Spinal cord (tissue), 10 donors: ENCODE results near the gene TMEM63A. TPM values are rescaled to one million over a fixed set of nuclear protein-coding genes. Genes with fewer than 3 reads are reported as not detected.
"Not testable (repeated sequence)": the region's sequence is repeated elsewhere in the genome, so short reads cannot be mapped to it uniquely, and the experiment has no call there.

Experiments
- DNase-seq, 6 donors: peaks; one replicate each; pipeline versions ENCODE4 v3.0.0 to v3.0.0-alpha.2; 2013 to 2015; ENCODE audit warnings: low spot score in 6 of 6, low read depth in 4 of 6
- H3K27ac ChIP-seq: one replicate; pipeline ENCODE4 v1.5.1; 2013; ENCODE audit warnings: low read depth, low read length, control low read depth
- H3K27me3 ChIP-seq: one replicate; pipeline ENCODE4 v1.6.1; 2013; ENCODE audit warnings: low read length; ENCODE audit not compliant: control insufficient read depth, insufficient read depth
- H3K36me3 ChIP-seq: one replicate; pipeline ENCODE4 v1.6.1; 2013; ENCODE audit warnings: low read length; ENCODE audit not compliant: control insufficient read depth, insufficient read depth
- H3K4me1 ChIP-seq: one replicate; pipeline ENCODE4 v1.6.1; 2013; ENCODE audit warnings: low read length; ENCODE audit not compliant: control insufficient read depth, insufficient read depth
- H3K4me3 ChIP-seq: one replicate; pipeline ENCODE4 v1.5.1; 2013; ENCODE audit warnings: low read depth, low read length, control low read depth
- H3K9me3 ChIP-seq: one replicate; pipeline ENCODE4 v1.6.1; 2013; ENCODE audit warnings: low read length; ENCODE audit not compliant: control insufficient read depth, insufficient read depth
- WGBS: methylation state at CpG from one replicate; pipeline ENCODE4 v1.1.5; 2013; ENCODE audit warnings: missing lambda C conversion rate; ENCODE audit not compliant: insufficient coverage; 5-methylcytosine and 5-hydroxymethylcytosine counted together
- long read RNA-seq, 4 donors: transcript quantifications; one replicate each; lab custom pipeline, GENCODE V29; 2026
- polyA plus RNA-seq, 2 donors: library from polyadenylated mRNA; unstranded; fragments of 120-200 nt; gene quantifications; one replicate each; pipeline ENCODE4 v1.2.1, GENCODE V29; 2013; ENCODE audit not compliant: insufficient read length in 2 of 2
- total RNA-seq, 2 donors: library from RNA; depleted of rRNA in 1 of 2; stranded (reverse); fragments of 120-200 nt in 1 of 2; fragments of >200 nt in 1 of 2; gene quantifications; one replicate each; pipeline versions ENCODE4 v1.2.3 to v1.2.4, GENCODE V29; 2013 to 2014
- donor health status: healthy.

TMEM63A gene
- 10 to 100 TPM; 40.3 to 59.7 TPM for total RNA-seq
- 10 to 100 TPM; 87.0 to 97.8 TPM for polyA plus RNA-seq
- long read RNA-seq, donor 1 = 0 reads
- long read RNA-seq, donor 2, partial matches to known transcripts = 0 of 3 reads
- long read RNA-seq, donor 2, other reads (novel, unspliced or antisense) = 0 of 3 reads
- long read RNA-seq, donor 3, partial matches to known transcripts = 0 of 1 reads
- long read RNA-seq, donor 3, other reads (novel, unspliced or antisense) = 0 of 1 reads
- long read RNA-seq, donor 4, full-length matches to known transcripts = 8 of 14 reads
- long read RNA-seq, donor 4, partial matches to known transcripts = 6 of 14 reads
- long read RNA-seq, donor 4, other reads (novel, unspliced or antisense) = 0 of 14 reads

- WGBS = under 1% methylated on average over 64 of the region's 64 CpGs
- Histone ChIP-seq H3K36me3 (peaks cover 3% of the 10 kb centered on the region), H3K27ac (peak within 1 kb of the TSS; percentile 83), H3K9me3 (no peaks in the 10 kb centered on the region), H3K27me3 (peaks cover 18% of the 10 kb centered on the region), H3K4me1 (peaks cover 60% of the 10 kb centered on the region), H3K4me3 (peak within 1 kb of the TSS; percentile 90)
- DNase-seq = peak in 4 of 6 donors; percentile 33 to 89 (median 67)
These were observed at the start of gene TMEM63A for GRCh38 chr1:225881959-225882693. TMEM63A (minus strand) TSS chr1:225882380; CDS start chr1:225877580, 4,800 bp downstream.

DNA sequence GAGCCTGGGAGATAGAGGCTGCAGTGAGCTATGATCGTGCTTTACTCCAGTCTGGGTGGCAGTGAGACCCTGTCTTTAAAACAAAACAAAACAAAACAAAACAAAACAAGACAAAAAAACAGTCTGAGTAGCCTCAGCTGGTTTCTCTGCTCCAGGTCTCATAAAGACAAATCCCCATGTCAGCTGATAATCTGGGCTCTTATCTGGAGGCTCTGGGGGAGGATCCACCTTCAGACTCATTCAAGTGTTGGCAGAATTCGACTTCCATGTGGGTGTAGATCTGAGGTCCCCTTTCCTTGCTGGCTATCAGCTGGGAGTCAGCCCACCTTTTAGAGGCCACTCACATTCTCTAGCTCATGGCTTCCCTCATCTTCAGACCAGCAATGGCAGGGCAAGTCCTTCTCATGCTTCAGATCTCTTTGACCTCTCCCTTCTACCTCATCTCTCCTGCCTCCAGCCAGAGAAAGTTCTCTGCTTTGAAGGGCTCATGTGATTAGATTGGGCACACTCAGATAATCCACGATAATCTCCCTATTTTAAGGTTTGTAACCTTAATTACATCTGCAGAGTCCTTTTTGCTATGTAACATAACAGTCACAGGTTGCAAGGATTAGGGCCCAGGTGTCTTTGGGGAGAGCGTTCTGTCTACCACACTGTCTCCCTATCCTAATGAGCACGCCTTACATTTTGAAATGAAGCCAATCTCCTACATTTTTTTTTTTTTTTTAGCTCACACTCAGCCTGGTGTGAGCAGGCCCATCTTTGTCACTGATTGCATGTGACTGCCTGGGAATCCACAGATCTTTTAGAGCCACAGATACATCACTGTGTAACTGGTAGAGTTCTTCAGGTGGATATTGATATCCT is 49.3 kb upstream of the TMEM63A start:
- Histone ChIP-seq H3K4me3 (no peak overlapping the region), H3K9me3 (no peaks in the 10 kb centered on the region), H3K27ac (no peak overlapping the region), H3K4me1 (no peaks in the 10 kb centered on the region), H3K27me3 (no peaks in the 10 kb centered on the region), H3K36me3 (no peaks in the 10 kb centered on the region)
- DNase-seq = no peak
- 85% methylated on average over 4 of the region's 5 CpGs for WGBS

DNA sequence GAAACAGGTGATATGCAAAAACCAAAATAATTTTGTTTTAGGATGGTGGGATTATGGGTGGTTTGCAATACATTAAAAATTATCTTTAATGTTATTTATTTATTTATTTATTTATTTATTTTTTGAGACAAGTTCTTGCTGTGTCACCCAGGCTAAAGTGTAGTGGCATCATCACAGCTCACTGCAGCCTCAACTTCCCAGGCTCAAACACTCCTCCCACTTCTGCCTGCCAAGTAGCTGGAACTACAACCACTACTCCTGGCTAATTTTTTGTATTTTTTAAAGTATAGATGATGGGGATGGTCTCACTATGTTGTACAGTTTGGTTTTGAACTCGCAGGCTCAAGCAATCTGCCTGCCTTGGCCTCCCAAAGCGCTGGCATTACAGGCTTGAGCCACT is 48.4 kb upstream of the TMEM63A start:
- H3K4me3 ChIP-seq = no peak overlapping the region
- no peaks in the 10 kb centered on the region for H3K36me3 ChIP-seq
- no CpG with 5 or more reads among the region's 2 CpGs for WGBS
- no peaks in the 10 kb centered on the region for H3K27me3 ChIP-seq
- DNase-seq = no peak
- no peaks in the 10 kb centered on the region for H3K9me3 ChIP-seq
- no peaks in the 10 kb centered on the region for H3K4me1 ChIP-seq
- H3K27ac ChIP-seq = no peak overlapping the region

DNA sequence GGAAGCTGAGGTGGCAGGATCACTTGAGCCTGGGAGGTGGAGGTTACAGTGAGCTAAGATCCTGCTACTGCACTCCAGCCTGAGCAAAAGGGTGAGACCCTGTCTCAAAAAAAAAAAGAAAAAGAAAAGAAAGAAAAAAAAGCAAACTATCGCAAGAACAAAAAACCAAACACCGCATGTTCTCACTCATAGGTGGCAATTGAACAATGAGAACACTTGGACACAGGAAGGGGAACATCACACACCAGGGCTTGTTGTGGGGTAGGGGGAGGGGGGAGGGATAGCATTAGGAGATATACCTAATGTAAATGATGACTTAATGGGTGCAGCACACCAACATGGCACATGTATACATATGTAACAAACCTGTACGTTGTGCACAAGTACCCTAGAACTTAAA is 47.3 kb upstream of the TMEM63A start:
- not testable (repeated sequence) for H3K4me1 ChIP-seq, H3K36me3 ChIP-seq, H3K27ac ChIP-seq, H3K27me3 ChIP-seq, DNase-seq, H3K4me3 ChIP-seq, H3K9me3 ChIP-seq
- no CpG with 5 or more reads among the region's 3 CpGs for WGBS

- no peak overlapping the region for H3K27ac ChIP-seq
- no peak for DNase-seq
- no peak overlapping the region for H3K4me3 ChIP-seq
- H3K4me1 ChIP-seq = peaks cover 9% of the 10 kb centered on the region
- H3K36me3 ChIP-seq = no peaks in the 10 kb centered on the region
- H3K9me3 ChIP-seq = no peaks in the 10 kb centered on the region
- H3K27me3 ChIP-seq = no peaks in the 10 kb centered on the region
- WGBS = 90% methylated on average over 10 of the region's 14 CpGs
These were observed 46.3 kb upstream of the TMEM63A start for GRCh38 chr1:225928186-225929175.

DNA sequence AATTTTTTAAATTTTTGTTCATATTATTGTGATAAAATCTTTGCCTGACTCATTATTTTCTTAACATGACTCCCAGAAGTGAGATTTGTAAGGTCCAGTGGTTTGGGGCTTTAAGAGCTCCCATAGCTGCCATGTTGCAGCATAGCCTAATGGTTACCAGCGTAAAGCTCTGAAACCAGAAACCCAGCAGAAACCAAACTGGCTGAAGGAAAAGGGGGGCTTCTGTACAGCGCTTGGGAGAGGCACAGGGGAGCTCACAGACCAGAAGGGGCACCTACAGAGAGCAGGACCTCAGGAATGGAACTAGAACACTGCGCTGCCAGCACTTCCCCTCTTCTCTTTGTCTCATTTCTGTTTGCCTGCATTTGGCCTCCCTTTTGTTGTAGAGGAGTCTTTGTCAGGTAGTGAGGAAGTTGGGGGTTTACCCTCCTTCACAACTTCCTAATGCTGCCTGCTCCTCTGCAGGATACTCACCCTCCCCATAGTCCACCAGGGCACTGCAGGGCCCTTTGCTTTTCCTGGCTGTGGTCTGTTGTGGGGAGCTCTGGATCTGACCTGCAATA is 44.5 kb upstream of the TMEM63A start:
- Histone ChIP-seq H3K36me3 (peaks cover 7% of the 10 kb centered on the region), H3K9me3 (no peaks in the 10 kb centered on the region), H3K27me3 (no peaks in the 10 kb centered on the region), H3K4me1 (peaks cover 28% of the 10 kb centered on the region), H3K27ac (no peak overlapping the region), H3K4me3 (no peak overlapping the region)
- DNase-seq = no peak
- WGBS = 87% methylated on average over 2 of the region's 3 CpGs

DNA sequence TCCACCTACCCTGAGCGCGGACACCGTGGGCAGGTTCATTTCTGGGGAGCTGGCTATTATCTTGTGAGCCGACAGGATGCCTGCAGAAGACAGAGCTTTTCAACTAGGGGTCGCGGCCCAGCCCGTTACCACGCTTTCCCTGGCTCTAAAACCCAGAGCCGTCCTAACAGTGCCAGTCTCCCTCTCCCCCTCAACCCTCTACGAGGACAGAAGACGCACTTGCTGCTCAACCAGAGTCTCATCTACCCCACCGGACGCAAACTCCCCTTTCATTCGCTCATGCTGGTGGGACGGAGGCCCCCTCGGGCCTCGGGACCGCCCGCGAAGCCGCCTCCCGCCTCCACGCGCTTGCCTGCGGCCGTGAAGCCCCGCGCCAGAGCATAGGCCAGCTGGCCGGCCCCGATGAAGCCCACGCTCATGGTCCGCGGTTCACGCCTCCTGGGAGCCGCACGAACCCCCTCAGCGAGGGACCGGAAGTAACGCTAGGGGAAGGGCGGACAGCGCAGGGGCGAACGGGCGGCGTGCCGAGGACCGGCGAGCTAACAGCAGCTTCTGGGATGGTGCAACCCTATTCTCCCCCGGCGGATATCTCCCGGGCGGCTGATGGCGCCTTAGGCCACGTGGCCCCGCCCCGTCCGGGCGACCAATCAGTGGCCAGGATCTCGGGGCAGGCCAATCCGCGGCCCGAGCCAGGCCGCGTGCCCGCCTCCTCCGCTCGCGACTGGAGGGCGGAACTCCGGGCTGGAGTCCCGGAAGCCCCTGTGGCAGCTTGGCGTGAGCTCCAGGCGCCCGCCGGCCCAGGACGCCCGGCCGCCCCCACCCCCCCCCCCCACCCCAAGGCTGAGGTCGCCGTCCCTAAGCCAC is 41.7 kb upstream of the TMEM63A start, which contains the start of gene PYCR2:
TSS of gene PYCR2 (minus strand) at position 559 of the 864 bp plus-strand sequence. CDS start at position 419, 140 bp downstream.
- Histone ChIP-seq H3K9me3 (no peaks in the 10 kb centered on the region), H3K4me1 (peaks cover 46% of the 10 kb centered on the region), H3K36me3 (peaks cover 21% of the 10 kb centered on the region), H3K27ac (peak within 1 kb of the TSS; percentile 80), H3K27me3 (no peaks in the 10 kb centered on the region), H3K4me3 (peak within 1 kb of the TSS; percentile 70)
- DNase-seq = peak; percentile 83 to 98 (median 90)
- WGBS = under 1% methylated on average over 70 of the region's 80 CpGs

- Histone ChIP-seq H3K4me1 (peaks cover 46% of the 10 kb centered on the region), H3K27me3 (no peaks in the 10 kb centered on the region), H3K27ac (peak overlapping the region; percentile 80), H3K9me3 (no peaks in the 10 kb centered on the region), H3K4me3 (peak overlapping the region; percentile 70), H3K36me3 (peaks cover 26% of the 10 kb centered on the region)
- 4% methylated on average over 8 of the region's 8 CpGs for WGBS
- no peak for DNase-seq
These were observed 41.2 kb upstream of the TMEM63A start for GRCh38 chr1:225923381-225923691.
